GM21515 (cell line): ENCODE data around the gene CLIP3.
"Not testable (repeated sequence)": the region's sequence is repeated elsewhere in the genome, so short reads cannot be mapped to it uniquely, and the experiment has no call there.

Source experiments
- ATAC-seq: cut with Tn5 transposase; IDR thresholded peaks from one replicate; pipeline ENCODE4 v1.9.1; 2021; ENCODE audit not compliant: unreplicated experiment

The CLIP3 gene

GRCh38 chr19:36032251-36033104, at the start of gene CLIP3:
Gene CLIP3, minus strand, starts transcription at chr19:36032873. Its CDS starts 516 bp downstream, at chr19:36032357.
- ATAC-seq, result no peak

- ATAC-seq, result no peak
Observed at GRCh38 chr19:36081894-36082293, 49.2 kb upstream of the CLIP3 start.

- ATAC-seq, result no peak
Observed at GRCh38 chr19:36081385-36081784, 48.7 kb upstream of the CLIP3 start.

GRCh38 chr19:36079389-36079945, 46.8 kb upstream of the CLIP3 start:
- ATAC-seq, result no peak

- no peak for ATAC-seq
Observed at GRCh38 chr19:36073121-36073876, 40.6 kb upstream of the CLIP3 start.

- no peak for ATAC-seq
Observed at GRCh38 chr19:36072081-36072480, 39.4 kb upstream of the CLIP3 start.

GRCh38 chr19:36068810-36069499, 36.3 kb upstream of the CLIP3 start:
- ATAC-seq, result not testable (repeated sequence)

- no peak for ATAC-seq
Observed at GRCh38 chr19:36067681-36068080, 35.0 kb upstream of the CLIP3 start.

GRCh38 chr19:36064826-36065225, 32.2 kb upstream of the CLIP3 start:
- no peak for ATAC-seq

GRCh38 chr19:36061367-36061766, 28.7 kb upstream of the CLIP3 start:
- ATAC-seq, result no peak

- no peak for ATAC-seq
Observed at GRCh38 chr19:36060430-36060829, 27.8 kb upstream of the CLIP3 start.

GRCh38 chr19:36059180-36059910, 26.7 kb upstream of the CLIP3 start:
- no peak for ATAC-seq

- ATAC-seq, result no peak
Observed at GRCh38 chr19:36058481-36059179, 26.0 kb upstream of the CLIP3 start.

GRCh38 chr19:36054733-36055686, 22.3 kb upstream of the CLIP3 start, which contains the start of gene WDR62:
Gene WDR62, plus strand, starts transcription at chr19:36054897. Its CDS starts 75 bp downstream, at chr19:36054972.
- peak; percentile 72 for ATAC-seq

- ATAC-seq, result peak; percentile 77
Observed at GRCh38 chr19:36054119-36054732, 21.6 kb upstream of the CLIP3 start, which contains the start of gene THAP8. Gene THAP8, minus strand, starts transcription at chr19:36054285. Its CDS starts 68 bp downstream, at chr19:36054217.

GRCh38 chr19:36051637-36052036, 19.0 kb upstream of the CLIP3 start:
- no peak for ATAC-seq

- ATAC-seq, result no peak
Observed at GRCh38 chr19:36051236-36051635, 18.6 kb upstream of the CLIP3 start.

GRCh38 chr19:36049080-36049698, 16.5 kb upstream of the CLIP3 start:
- ATAC-seq, result no peak
